Astrocyte of the hippocampus (primary cell): ENCODE measurements around the gene ZCWPW2.

ENCODE experiments used
- DNase-seq: peaks from one replicate; pipeline ENCODE4 v3.0.0; 2011; ENCODE audit warnings: low read depth, low spot score

Gene ZCWPW2, protein sequence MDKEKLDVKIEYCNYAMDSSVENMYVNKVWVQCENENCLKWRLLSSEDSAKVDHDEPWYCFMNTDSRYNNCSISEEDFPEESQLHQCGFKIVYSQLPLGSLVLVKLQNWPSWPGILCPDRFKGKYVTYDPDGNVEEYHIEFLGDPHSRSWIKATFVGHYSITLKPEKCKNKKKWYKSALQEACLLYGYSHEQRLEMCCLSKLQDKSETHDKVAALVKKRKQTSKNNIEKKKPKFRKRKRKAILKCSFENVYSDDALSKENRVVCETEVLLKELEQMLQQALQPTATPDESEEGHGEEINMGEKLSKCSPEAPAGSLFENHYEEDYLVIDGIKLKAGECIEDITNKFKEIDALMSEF

DNA sequence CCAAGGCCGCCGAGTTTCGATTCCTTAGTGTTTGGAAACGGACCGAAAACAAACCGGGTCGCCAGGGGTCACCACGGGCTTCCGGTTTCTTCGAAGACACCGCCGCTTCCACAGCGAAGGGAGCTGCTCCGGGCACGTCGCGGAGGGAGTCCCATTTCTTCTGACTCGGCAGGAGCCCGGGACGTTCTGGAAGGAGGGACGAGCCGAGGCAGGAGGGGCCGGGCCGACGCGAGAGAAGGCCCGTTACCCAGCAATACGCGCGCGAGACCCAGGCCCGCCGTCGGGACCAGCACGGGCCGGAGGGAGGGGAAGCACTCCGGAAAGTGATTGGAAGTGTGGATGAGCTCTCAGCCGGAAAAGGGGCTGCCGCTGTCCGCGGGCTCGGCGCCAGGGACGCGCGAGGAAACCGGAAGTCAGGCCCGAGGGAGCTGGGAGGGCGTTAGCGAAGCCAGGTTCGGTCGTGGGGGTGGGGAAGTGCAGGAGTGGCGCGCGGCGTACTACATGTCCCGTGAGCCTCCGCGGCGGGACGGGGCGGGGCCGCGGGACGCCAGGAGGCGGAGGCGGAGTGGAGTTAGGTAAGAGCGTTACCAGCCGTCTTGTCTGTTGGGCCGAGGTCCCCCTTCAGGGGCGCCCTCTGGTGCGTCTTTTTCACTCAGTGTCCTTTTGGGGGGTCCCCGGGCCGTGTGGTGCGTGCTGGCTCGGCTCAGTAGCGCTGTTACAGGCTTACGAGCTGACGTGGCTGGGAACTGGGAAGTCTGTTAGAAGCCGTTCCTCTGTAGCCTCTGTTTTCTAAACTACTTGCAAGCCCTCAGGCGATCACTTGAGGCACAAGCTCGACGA is at the start of gene ZCWPW2, which contains the start of gene AZI2:
Gene ZCWPW2, plus strand, starts transcription at position 93 of the 840 bp plus-strand sequence. CDS start 64,348 bp downstream, outside the sequence.
Gene AZI2, minus strand, starts transcription at position 196 of the 840 bp plus-strand sequence. CDS start 8,207 bp downstream, outside the sequence.
- peak; percentile 99 for DNase-seq

DNA sequence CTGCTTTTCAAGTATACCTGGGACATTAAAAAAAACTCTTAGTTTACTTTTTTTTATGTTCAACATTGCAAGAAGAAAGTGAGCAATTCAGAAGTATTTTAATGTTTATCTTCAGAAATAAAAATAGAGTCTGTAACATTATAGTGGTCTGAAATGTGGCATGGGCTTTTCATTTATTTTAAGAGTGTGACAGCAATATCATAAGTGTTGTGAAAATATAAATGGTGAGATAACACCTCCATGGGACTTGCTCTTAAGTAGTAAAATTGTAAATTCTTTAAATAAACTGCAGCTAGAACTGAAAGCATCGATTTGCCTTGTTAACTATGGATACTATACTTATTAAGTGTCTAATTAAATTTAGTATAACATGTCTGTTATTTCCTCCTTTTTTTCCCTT is 48.8 kb upstream of the ZCWPW2 start:
- DNase-seq, result no peak

DNA sequence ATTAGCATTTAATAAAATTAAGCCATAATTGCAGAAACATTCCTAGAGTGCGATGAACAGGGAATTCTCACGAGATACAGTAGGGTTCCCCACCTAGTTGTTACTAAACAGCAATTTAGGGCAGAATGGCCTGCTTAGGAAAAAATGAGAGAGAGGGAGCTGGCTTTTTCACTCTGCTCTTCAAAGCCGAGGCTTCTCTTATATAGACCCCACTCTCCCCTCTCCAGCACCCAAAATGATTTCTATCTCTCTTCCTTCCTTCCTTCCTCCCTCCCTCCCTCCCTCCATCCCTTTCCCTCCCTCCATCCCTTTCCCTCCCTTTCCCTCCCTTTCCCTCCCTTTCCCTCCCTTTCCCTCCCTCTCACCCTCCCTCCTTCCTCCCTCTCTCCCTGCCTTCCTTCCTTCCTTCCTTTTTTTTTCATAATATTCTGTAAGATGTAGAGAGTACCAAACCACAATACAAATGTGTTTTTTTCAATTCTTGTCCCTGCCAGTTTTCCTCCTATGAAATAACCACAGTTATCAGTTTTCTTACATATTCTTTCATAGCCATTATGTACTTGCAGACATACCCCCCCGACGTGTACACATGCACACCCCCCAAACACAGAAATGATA is 48.1 kb upstream of the ZCWPW2 start:
- DNase-seq, result no peak

DNA sequence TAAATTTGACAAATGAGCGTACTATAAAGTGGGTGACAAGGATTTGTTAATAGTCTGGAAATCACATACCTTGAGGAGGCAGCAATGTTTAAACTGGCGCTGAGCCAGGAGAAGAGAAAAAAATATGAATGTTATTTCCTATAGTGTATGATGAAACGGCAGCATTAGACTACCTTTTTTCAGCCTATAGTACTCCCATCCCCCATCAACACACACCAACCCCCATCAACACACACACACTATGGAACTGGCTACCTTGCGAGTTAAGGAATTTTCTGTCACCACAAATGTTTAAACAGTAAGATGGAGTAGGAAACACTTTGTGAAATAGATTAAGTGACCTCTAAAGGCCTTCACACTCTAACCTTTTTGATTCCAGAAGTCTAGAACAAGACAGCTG is 46.8 kb upstream of the ZCWPW2 start:
- DNase-seq, result no peak

DNA sequence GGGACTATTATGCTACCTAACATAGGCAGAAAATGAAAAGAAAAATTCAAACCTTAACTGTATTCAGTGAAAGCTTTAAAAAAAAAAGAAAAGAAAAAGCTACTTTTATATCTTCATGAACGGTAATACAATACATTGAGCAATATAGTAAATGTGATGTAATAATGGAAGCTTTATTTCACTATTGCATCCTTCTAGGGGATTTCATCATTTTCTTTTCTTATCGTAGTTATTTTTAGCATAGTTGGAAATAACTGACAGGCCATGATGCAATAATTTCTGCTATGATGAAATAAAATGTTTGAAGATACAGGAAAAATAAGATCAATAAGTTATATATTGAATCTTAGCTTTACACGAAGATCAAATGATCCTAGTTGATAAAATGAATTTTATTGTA is 40.3 kb upstream of the ZCWPW2 start:
- DNase-seq, result no peak

DNA sequence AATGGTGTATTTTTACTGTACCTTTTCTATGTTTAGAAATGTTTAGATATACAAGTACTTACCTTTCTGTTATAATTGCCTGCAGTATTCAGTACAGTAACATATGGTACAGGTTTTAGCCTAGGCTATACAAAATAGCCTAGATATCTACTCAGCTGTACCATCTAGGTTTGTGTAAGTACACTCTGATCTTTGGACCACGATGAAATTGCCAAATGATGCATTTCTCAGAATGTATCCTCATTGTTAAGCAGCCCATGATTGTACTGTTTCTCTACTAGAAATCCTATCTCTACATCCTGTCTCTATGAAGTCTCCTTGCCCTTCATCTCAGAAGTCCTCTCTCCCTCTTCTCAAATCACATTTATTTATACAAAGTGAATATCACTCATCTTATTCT is 32.8 kb upstream of the ZCWPW2 start:
- no peak for DNase-seq

DNA sequence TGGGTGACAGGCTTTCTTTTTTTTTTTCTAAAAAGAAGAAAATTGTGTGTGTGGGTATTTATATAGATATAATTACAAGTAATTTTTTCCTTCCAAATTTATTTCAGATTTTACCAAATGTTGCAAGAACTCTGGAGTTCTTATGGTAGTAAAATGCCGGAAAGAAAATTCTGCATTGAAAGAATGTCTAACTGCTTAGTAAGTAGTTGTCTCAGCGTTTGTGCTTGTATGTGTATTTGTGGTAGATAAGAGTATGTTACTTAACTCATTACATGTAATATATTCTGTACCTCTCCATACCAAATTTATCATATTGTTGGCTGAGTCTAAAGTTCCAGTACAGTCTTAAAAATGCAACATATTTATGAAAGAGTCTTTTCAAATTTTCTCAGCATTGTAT is 32.3 kb upstream of the ZCWPW2 start:
- no peak for DNase-seq

DNA sequence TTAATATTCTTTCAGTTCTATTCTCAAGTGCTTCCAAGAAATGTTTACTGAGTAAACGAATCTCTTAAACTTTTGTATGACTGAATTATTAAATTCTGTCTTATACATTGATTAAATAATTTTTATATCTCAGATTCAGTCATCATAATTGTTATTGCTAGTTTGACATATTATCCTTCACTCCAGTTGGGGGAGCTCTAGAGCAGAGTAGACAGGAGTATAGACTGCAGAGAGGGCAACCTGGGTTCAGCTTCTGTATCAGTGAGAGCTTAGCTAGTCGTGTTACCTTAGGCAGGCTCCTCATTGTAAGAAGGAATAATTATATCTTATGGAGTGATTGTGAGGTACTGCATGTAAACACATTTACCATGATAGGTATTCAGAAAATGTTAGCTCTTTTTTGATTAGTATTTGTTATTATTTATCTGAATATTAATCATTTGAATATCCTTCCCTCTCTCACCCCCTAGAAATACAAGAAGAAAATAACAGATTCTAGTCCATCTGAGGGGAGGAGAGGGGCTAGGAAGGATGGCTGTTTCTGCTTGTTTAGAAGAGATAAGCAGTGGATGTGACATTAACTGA is 31.0 kb upstream of the ZCWPW2 start:
- DNase-seq, result peak; percentile 47

DNA sequence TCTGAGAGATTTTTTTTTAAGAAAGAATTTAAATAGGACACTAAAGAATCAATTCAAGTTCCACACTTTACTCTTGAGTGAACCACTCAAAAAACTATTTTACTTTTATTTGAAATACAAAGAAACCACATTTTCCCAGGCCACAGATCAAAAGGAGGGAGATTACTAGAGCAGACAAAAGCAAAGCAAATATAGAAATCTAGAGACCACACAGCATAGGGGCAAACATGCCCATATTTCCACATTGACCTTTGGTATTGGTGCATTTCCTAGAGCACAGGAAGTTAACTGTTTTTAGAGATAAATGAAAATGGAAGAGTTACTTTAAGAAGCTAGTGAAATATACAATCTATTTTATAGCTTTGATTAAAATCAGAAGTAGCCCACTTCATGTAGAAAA is 27.5 kb upstream of the ZCWPW2 start:
- DNase-seq, result no peak

DNA sequence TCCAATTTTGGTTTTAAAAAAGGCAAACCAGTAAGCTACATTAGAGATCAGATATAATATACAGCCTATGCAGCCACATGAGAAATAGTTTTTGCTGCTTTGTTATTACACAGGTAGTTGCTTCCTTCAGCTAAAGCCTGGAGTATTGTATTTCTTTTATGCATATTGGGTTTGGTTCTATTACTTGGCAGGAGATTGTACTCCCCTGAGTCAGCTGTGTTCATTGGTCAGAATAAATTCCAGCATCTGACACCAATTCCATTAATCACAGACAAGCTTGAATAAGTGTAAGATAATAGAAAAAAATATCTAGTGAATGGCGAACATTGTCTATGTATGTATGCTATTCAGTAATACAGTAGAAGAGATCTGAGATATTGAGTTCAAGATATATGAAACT is 26.1 kb upstream of the ZCWPW2 start:
- DNase-seq, result peak; percentile 73

DNA sequence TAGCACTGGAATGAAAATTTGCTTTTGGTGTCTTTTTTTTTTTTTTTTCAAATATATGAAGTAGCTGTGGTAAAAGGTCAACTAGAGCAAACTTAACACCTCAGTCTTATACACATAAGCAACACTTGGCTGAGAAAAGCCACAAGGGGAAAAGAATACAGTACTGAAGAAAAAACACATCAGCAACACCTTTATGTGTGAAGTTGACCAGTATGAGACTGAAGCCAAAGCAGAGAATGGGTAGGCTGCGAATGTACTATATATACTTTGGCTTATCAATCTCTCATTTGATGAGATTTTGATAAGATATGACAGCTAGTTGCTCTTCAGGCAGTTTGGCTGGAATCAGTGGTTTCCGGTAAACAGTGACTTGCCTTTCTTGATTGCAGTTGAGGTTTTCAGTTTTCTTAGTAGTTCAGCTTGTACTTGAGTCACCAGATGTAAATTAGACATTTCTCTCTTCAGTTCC is 22.0 kb upstream of the ZCWPW2 start:
- peak; percentile 52 for DNase-seq

DNA sequence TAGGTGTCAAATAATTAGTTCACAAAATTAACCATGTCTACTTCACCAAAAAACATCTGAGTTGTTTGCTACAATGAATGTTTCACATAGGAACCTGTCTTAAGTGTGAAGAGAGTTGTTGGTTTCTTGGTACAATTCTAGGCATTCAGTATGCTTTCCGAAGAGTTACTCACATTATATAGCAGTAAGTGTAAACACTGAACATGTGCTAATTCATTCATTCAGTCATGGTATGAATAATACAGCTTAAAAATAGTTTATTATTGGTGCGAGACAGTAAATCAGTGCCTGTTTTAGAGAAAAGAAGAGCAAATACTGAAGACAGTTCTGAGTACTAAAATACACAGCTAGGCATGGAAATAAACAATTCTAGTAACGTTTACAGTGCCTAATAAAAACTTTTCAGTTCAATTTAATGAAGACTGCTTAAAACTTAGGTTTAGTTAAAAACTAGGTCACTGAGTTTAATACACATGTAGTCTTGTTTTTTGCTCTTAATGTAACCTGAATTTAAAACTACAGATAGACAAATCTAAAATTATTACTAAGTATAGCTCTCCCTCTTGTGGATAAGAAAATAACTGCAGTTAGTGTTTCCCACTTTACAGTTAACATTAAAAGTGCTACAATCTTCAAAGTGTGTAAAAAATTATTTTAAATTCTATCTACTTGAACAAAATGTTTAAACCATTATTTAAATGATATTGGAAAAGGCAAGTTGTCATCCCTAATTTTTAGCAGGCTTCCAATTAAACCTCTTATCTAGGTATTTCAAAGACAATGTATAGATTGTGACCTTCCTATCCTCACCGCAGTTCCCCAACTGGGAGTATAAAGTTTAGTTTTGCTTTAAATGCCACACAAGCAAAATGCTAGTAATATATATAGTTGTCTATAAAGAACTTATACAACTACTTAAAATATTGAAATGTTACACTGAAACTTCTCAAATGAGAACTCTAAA is 20.1 kb upstream of the ZCWPW2 start:
- DNase-seq, result peak; percentile 46

DNA sequence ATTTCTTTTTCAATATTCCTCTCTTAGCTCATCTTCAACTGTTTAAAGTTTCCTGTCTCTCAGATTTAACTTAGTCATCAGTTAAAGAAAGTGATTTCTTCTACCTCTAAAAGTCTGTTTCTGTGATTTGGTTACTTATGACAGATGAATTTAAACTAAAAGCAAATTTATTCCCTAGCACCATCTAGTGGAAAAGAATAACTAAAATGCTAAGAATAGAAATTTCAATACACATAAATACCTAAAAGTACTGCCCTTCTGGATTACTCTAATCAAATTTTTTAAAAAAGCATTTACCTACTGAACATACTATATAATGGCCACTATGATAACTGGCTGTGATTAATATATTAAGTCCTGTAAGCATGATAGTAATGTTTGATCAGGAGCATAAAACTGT is 14.0 kb upstream of the ZCWPW2 start:
- no peak for DNase-seq

DNA sequence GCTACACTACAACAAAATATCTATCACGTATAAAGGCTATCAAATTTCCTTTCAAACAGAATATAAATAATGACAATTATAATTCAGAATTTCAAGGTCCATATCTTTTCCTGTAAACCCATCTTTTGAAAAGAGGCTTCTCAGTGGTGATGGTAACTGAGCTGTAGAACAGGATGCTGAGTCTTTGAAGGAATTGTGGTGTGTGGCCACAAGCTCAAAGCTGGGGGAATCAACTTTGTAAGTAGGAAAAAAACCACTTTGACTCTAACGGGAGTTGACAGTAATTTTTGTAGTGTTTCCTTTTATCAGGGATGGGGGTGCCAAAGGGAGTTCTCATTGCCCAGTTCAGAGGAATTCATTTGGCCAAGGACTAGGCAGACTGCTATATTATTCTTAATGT is 13.3 kb upstream of the ZCWPW2 start:
- no peak for DNase-seq

DNA sequence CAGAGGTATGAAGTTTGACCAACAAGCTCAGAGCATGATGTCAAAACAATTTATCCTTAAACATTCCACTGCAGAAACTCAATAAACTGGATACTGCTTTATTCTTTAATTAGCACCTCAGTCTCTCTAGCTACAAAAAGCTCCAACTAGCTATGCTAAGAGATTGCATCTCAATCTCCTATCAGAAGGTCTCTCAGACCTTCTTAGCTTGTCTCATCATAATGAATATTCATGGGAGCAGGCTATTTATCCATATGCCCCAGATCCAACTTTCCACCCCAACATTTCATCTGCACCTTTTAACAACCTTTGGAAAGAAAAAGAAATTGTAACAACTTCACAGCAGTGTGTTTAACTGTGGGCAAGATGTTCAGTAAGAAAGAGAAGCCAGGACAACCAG is 11.3 kb upstream of the ZCWPW2 start:
- no peak for DNase-seq

DNA sequence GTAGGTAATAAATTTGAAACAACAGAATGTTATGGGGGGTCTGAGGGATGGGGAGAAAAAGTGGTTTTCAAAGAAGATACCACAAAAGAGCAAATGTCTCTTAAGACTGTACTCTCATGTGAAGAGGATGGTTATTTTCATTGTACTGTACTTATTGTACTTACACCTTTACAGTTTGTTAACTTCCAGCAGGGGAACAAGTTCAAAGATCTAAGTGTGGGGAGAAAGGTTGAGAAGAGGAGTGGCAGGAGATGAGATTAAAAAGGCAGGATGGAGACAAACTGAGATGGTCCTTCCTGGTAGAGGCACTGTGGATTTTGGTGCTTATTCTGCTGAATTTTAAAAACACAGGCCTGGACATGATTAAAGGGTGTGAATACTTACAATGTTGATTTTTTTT is 5.4 kb upstream of the ZCWPW2 start:
- DNase-seq, result no peak

DNA sequence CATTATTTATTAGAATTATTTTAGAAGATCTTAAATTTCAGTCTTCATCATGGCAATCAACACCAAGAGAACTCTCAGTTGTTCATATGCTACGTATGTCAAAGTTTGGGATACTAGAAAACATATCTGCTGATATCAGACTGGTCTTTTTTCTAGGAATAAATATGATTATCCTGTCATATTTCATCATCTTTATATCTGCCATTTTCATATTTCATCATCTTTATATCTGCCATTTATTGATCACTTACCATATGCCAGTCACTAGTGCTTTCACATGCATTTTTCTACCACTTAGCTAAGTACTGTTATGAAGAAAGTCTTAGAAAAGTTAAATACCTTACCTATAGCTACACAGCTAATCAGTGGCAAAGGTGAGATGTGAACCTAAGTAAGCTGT is 2.8 kb upstream of the ZCWPW2 start:
- DNase-seq, result no peak

DNA sequence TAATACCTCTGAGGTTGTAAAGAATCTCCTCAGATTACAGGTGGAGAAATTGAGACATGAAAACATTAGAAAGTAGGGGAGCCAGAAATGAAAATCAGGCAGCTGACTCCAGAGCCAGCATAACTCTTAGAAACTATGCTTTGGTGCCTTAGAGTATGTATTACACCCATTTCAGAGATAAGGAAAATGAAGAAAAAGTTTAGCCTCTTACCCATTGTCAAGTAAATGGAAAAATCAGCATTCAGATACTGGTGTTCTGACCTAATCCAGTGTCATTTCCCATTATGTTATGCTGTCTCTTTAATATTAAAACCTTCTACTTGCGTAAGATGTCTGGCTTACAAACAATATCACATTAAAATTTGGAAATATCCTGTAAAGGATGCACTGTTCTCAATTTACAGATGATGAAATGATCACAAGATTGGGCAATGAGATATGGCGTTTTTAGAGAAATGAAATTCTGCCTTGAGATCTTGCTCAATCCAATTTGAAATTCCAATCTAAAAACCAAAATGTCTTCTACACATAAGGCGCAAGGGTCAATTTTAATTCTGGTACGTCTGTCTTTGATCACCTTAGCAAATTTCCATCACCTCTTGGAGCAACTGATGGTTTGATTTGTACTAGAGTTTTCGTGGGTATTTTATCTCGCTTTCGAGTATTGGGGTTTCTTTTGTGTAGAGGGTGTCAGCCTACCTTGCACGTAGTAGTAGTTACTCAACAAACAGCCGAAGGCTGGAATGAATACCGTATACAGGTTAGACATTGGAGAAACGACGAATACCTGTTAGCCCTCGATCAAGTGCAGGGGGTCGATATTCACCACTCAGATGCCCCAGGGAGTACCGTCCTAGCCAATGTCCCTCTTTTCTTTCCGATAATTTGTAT is 902 bp upstream of the ZCWPW2 start:
- DNase-seq, result no peak

DNA sequence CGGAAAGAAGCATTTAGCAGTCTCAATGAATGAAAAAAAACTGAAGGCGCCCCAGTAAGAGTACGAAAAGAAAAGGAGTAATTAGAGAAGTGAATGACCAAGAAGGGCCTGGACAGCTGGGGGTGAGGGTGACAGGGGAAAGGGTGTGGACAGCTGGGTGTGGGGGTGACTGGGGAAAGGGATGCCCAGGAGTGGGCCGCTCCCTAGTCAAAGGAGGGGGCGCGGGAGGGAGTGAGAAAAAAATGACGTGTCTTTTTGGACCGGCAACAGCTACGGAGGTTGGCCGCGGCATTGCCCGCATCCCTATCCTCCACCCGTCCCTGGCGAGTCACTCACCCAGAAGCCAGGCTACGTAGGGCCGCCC is 274 bp upstream of the ZCWPW2 start:
- DNase-seq, result no peak

DNA sequence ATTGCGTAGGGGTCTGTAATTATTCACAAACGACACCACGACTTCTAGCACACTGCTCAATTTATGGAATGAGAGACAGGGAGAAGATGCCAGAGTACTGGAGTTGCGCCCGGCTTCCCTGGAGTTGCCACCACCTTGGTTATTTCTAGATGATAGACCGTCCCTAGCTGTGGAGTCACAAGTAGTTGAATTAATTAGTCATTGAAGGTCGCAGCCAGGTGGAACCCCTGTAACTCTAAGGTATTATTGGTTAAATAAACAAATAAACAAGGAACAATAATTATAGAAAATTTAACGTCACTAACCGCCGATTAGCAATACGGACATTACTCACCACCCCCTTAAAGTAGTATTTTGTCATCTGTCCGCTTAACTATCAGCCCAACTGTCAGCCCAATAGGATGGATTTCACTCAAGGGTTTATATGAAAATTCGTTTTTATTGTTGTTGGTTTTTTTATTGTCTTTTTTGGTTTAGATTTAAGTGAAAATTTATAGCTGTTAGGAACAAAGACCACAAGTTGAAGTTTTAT is 1.0 kb downstream of the ZCWPW2 start:
- DNase-seq, result no peak
